Measurements from ENCODE around the gene ZNF839. TPM values are rescaled to one million over a fixed set of nuclear protein-coding genes. Genes with fewer than 3 reads are reported as not detected.

ZNF839 gene
- total RNA-seq, 4 donors from 2014 or later = 6.7 to 14.1 (median 11.1) TPM

GRCh38 chr14:102387086-102387485, 67.5 kb downstream of the ZNF839 start:
- in situ Hi-C loops (cut with MboI; ENCODE audit: low pct_ligation_motif_present in 1 of 4, low pct_unique_long_range_greater_than_20kb in 1 of 4, low sequenced_read_pairs in 3 of 4) = no loop called here
- H3K27ac ChIP-seq = no peak overlapping the region

GRCh38 chr14:102389246-102389645, 69.7 kb downstream of the ZNF839 start:
- no peaks in the 10 kb centered on the region for H3K9me3 ChIP-seq
- no peak for DNase-seq
- no peaks in the 10 kb centered on the region for H3K36me3 ChIP-seq
- intact Hi-C loops (cut with DNase I; ENCODE audit: low total_unique reads) (no loop called here), in situ Hi-C loops (cut with MboI; ENCODE audit: low pct_ligation_motif_present in 1 of 4, low pct_unique_long_range_greater_than_20kb in 1 of 4, low sequenced_read_pairs in 3 of 4) (no loop called here)
- TF ChIP-seq CTCF (IDR thresholded peaks at IDR 0.05) = no peak
- TF ChIP-seq EP300 (IDR thresholded peaks at IDR 0.05; ENCODE audit: low read depth) = no peak
- TF ChIP-seq POLR2A (IDR thresholded peaks at IDR 0.05) = no peak
- TF ChIP-seq POLR2AphosphoS5 (IDR thresholded peaks at IDR 0.05) = no peak
- peak overlapping the region; percentile 54 to 71 (median 64) for H3K27ac ChIP-seq
- peaks cover 9 to 26% (median 16%) of the 10 kb centered on the region in 4 donors for H3K4me1 ChIP-seq
- H3K4me3 ChIP-seq = no peak overlapping the region
- H3K27me3 ChIP-seq = no peaks in the 10 kb centered on the region
- 83 to 86% methylated on average over 2 of the region's 2 CpGs for WGBS, 2 donors (ENCODE audit: low coverage in 1 of 2)

More at GRCh38 chr14:102387086-102387485, 67.5 kb downstream of the ZNF839 start:
- no peaks in the 10 kb centered on the region for H3K9me3 ChIP-seq
- no peaks in the 10 kb centered on the region for H3K36me3 ChIP-seq
- intact Hi-C loops (cut with DNase I; ENCODE audit: low total_unique reads) = no loop called here
- no peak overlapping the region for H3K4me3 ChIP-seq
- TF ChIP-seq POLR2AphosphoS5 (IDR thresholded peaks at IDR 0.05) (no peak), EP300 (IDR thresholded peaks at IDR 0.05; ENCODE audit: low read depth) (no peak), CTCF (IDR thresholded peaks at IDR 0.05) (no peak), POLR2A (IDR thresholded peaks at IDR 0.05) (no peak)
- DNase-seq = no peak
- peaks cover 9 to 20% (median 16%) of the 10 kb centered on the region in 4 donors for H3K4me1 ChIP-seq
- H3K27me3 ChIP-seq = no peaks in the 10 kb centered on the region

- peaks cover 9 to 26% (median 16%) of the 10 kb centered on the region in 4 donors for H3K4me1 ChIP-seq
- H3K4me3 ChIP-seq = no peak overlapping the region
- H3K27ac ChIP-seq = peak overlapping the region; percentile 54 to 71 (median 64)
- H3K36me3 ChIP-seq = no peaks in the 10 kb centered on the region
- TF ChIP-seq EP300 (IDR thresholded peaks at IDR 0.05; ENCODE audit: low read depth) (no peak), POLR2AphosphoS5 (IDR thresholded peaks at IDR 0.05) (no peak), POLR2A (IDR thresholded peaks at IDR 0.05) (no peak), CTCF (IDR thresholded peaks at IDR 0.05) (no peak)
- no peaks in the 10 kb centered on the region for H3K9me3 ChIP-seq
- 29 to 50% methylated on average over 1 to 2 of the region's 2 CpGs for WGBS, 2 donors (ENCODE audit: low coverage in 1 of 2)
- DNase-seq = no peak
- intact Hi-C loops (cut with DNase I; ENCODE audit: low total_unique reads) (no loop called here), in situ Hi-C loops (cut with MboI; ENCODE audit: low pct_ligation_motif_present in 1 of 4, low pct_unique_long_range_greater_than_20kb in 1 of 4, low sequenced_read_pairs in 3 of 4) (no loop called here)
- no peaks in the 10 kb centered on the region for H3K27me3 ChIP-seq
These were observed 70.7 kb downstream of the ZNF839 start for GRCh38 chr14:102390064-102390855.

Other genes with a start within 250 kb of the ZNF839 start
- 100 to 1,000 TPM; 112 to 347 (median 235) TPM for gene HSP90AA1, start 232.7 kb upstream of the ZNF839 start, total RNA-seq
- 10 to 100 TPM; 21.3 to 31.3 (median 24.6) TPM for gene WDR20, start 179.8 kb upstream of the ZNF839 start, total RNA-seq
- gene MOK, start 14.6 kb upstream of the ZNF839 start, total RNA-seq = 10 to 100 TPM in 2 of 4 donors, 1 to 10 TPM in 2; 3.0 to 16.0 (median 11.1) TPM
- gene CINP, start 43.1 kb downstream of the ZNF839 start, total RNA-seq = 10 to 100 TPM; 10.5 to 32.0 (median 19.0) TPM
- 10 to 100 TPM; 12.6 to 47.4 (median 17.9) TPM for gene TECPR2, start 43.2 kb downstream of the ZNF839 start, total RNA-seq
- gene ANKRD9, start 190.0 kb downstream of the ZNF839 start, total RNA-seq = 100 to 1,000 TPM; 171 to 504 (median 319) TPM

All from transverse colon (tissue), 4 donors.